Endodermal cell (in vitro differentiated cells): ENCODE results near the gene ITGA11. TPM values are rescaled to one million over a fixed set of nuclear protein-coding genes. Genes with fewer than 3 reads are reported as not detected.

Source experiments
- DNase-seq: peaks from one replicate; pipeline ENCODE4 v3.0.0-alpha.2; 2017
- H3K27ac ChIP-seq: 2 replicates; pipeline ENCODE4 v1.5.1; 2013; ENCODE audit warnings: mild to moderate bottlenecking, low read depth, low read length, moderate library complexity
- H3K27me3 ChIP-seq: 2 replicates; pipeline ENCODE4 v1.6.1; 2013; ENCODE audit warnings: mild to moderate bottlenecking, low read length, moderate library complexity; ENCODE audit not compliant: insufficient read depth, control insufficient read depth, poor library complexity, severe bottlenecking
- H3K36me3 ChIP-seq: 2 replicates; pipeline ENCODE4 v1.7.0; 2013; ENCODE audit warnings: mild to moderate bottlenecking, low read length, moderate library complexity; ENCODE audit not compliant: control insufficient read depth, insufficient read depth
- H3K4me1 ChIP-seq: one replicate; pipeline ENCODE4 v1.7.0; 2013; ENCODE audit warnings: low read length; ENCODE audit not compliant: control insufficient read depth, insufficient read depth
- H3K4me3 ChIP-seq: 2 replicates; pipeline ENCODE4 v1.5.1; 2013; ENCODE audit warnings: mild to moderate bottlenecking, low read length, moderate library complexity
- H3K9ac ChIP-seq: 2 replicates; pipeline ENCODE4 v1.6.1; 2013; ENCODE audit warnings: mild to moderate bottlenecking, low read length, moderate library complexity; ENCODE audit not compliant: poor library complexity, severe bottlenecking; ENCODE audit errors: extremely low read depth
- H3K9me3 ChIP-seq: 2 replicates; pipeline ENCODE4 v1.6.1; 2013; ENCODE audit warnings: mild to moderate bottlenecking, low read length, moderate library complexity; ENCODE audit not compliant: control insufficient read depth
- H3K27ac Mint-ChIP-seq: 2 replicates; pipeline ENCODE4 v1.8.0; 2020; ENCODE audit warnings: mixed read lengths
- H3K27me3 Mint-ChIP-seq: 2 replicates; pipeline ENCODE4 v1.8.0; 2021; ENCODE audit warnings: mild to moderate bottlenecking, mixed read lengths; ENCODE audit not compliant: insufficient read depth
- H3K36me3 Mint-ChIP-seq: 2 replicates; pipeline ENCODE4 v1.8.0; 2020; ENCODE audit warnings: low read depth, mixed read lengths
- H3K4me1 Mint-ChIP-seq: 2 replicates; pipeline ENCODE4 v1.8.0; 2020; ENCODE audit warnings: mixed read lengths
- H3K4me3 Mint-ChIP-seq: 2 replicates; pipeline ENCODE4 v1.8.0; 2020; ENCODE audit warnings: mild to moderate bottlenecking, moderate library complexity, mixed read lengths
- H3K9me3 Mint-ChIP-seq: 2 replicates; pipeline ENCODE4 v1.8.0; 2020; ENCODE audit warnings: mild to moderate bottlenecking, mixed read lengths
- WGBS, 2 experiments: methylation state at CpG; one replicate each; pipeline versions ENCODE4 v1.1.5 to v1.1.7; 2013; ENCODE audit warnings: missing lambda C conversion rate in 2 of 2, mixed read lengths in 1 of 2; ENCODE audit not compliant: insufficient coverage in 1 of 2, insufficient read length in 1 of 2; 5-methylcytosine and 5-hydroxymethylcytosine counted together
- total RNA-seq, 2 donors: library from RNA; stranded (reverse); fragmentation: NEBNext Ultra II Directional in 1 of 2; extraction: Animal tissue kit (Norgen Biotek cat#: 25700) in 1 of 2; gene quantifications; 2 replicates in 1 of 2; 3 replicates in 1 of 2; pipeline ENCODE4 v1.2.1, GENCODE V29; 2021
- TF ChIP-seq, protein P1 (sequence below): fragments of 200-600 bp; sonication (generic); conservative IDR thresholded peaks from 2 replicates; pipeline ENCODE4 v1.5.0; 2021; ENCODE audit warnings: antibody characterized with exemption, mild to moderate bottlenecking

ITGA11 gene
- total RNA-seq, 2 donors from 2014 or later: 0.35 to 1.4 TPM

GRCh38 chr15:68380456-68380855 is 51.5 kb downstream of the ITGA11 start:
- DNase-seq: peak; percentile 27
- TF ChIP-seq, protein P1, sequence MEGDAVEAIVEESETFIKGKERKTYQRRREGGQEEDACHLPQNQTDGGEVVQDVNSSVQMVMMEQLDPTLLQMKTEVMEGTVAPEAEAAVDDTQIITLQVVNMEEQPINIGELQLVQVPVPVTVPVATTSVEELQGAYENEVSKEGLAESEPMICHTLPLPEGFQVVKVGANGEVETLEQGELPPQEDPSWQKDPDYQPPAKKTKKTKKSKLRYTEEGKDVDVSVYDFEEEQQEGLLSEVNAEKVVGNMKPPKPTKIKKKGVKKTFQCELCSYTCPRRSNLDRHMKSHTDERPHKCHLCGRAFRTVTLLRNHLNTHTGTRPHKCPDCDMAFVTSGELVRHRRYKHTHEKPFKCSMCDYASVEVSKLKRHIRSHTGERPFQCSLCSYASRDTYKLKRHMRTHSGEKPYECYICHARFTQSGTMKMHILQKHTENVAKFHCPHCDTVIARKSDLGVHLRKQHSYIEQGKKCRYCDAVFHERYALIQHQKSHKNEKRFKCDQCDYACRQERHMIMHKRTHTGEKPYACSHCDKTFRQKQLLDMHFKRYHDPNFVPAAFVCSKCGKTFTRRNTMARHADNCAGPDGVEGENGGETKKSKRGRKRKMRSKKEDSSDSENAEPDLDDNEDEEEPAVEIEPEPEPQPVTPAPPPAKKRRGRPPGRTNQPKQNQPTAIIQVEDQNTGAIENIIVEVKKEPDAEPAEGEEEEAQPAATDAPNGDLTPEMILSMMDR: no peak
- Mint-ChIP-seq H3K4me1 (no peaks in the 10 kb centered on the region), H3K36me3 (no peaks in the 10 kb centered on the region), H3K9me3 (peaks cover 8% of the 10 kb centered on the region), H3K27ac (no peak overlapping the region), H3K4me3 (no peak overlapping the region), H3K27me3 (peaks cover 3% of the 10 kb centered on the region)
- H3K36me3 ChIP-seq: no peaks in the 10 kb centered on the region
- H3K4me1 ChIP-seq: no peaks in the 10 kb centered on the region
- H3K9me3 ChIP-seq: no peaks in the 10 kb centered on the region
- 94 to 100% methylated on average over 4 to 5 of the region's 5 CpGs for WGBS, 2 experiments
- H3K9ac ChIP-seq: no peak overlapping the region
- H3K27ac ChIP-seq: no peak overlapping the region
- H3K27me3 ChIP-seq: no peaks in the 10 kb centered on the region
- H3K4me3 ChIP-seq: no peak overlapping the region

DNA sequence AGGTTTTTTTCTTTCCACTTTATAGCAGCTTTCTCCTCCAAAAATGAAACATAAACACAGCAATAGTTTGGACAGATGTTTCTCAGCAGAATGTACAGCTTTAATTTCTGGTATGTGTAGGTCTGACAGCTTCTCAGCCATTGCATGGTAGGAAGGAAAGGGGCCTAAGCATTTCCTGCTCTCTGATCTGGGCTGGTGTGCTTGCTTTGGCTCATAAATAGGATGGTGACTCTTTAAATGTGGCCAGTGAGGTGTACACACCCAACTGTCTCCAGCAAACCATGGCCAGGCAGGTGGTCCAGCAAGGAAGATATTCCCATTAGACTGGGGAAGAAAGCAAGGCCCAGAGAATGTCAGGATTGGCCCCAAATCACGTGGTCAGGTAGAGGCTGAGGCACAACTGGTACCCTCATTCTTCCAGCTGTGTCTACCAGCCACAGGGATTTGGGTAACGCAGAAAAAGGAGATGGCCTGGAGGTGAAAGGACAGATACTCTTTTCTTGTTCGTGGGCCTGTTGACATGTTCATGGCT is 52.1 kb downstream of the ITGA11 start:
- H3K9me3 Mint-ChIP-seq: peaks cover 8% of the 10 kb centered on the region
- H3K27me3 ChIP-seq: no peaks in the 10 kb centered on the region
- no peak for DNase-seq
- WGBS, 2 experiments: 86 to 90% methylated on average over 3 of the region's 3 CpGs
- peaks cover 4% of the 10 kb centered on the region for H3K4me1 Mint-ChIP-seq
- no peaks in the 10 kb centered on the region for H3K4me1 ChIP-seq
- no peak overlapping the region for H3K9ac ChIP-seq
- no peaks in the 10 kb centered on the region for H3K36me3 ChIP-seq
- H3K9me3 ChIP-seq: no peaks in the 10 kb centered on the region
- H3K27ac Mint-ChIP-seq: no peak overlapping the region
- H3K27me3 Mint-ChIP-seq: peaks cover 3% of the 10 kb centered on the region
- H3K4me3 Mint-ChIP-seq: no peak overlapping the region
- H3K36me3 Mint-ChIP-seq: no peaks in the 10 kb centered on the region
- no peak overlapping the region for H3K27ac ChIP-seq
- TF ChIP-seq, protein P1: no peak
- H3K4me3 ChIP-seq: no peak overlapping the region

DNA sequence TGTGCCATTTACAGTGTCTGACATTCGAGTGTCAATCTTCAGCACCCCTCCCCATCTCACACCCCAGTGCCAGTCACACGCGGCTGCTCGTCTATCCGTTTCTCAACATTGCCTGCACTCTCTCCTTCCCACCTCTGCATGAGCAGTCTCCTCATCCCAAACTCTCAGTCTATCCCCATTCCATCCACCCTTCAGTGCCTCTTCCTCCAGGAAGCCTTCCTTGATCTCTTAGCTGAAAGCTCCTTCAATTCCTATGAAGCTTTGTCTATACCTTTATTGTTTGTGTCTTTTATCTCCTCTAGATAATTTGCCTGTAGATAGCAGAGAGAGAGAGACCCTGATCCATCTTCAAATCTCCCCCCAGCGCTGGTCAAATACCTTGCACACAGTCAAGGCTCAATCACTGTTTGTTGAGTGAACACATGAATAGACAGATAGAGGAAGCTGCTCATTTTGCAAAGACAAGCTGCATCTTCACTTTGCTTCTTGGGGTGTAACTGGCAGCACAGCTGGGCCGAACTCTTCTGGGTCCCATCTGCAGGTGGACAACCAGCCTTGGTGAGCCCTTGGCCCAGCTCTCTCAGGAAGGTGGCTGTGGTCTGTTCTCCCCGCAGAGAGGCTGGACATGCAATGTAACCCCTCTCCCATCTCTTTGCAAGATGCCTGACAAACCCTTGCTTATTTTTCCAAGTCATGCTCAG is 52.8 kb downstream of the ITGA11 start:
- no peaks in the 10 kb centered on the region for H3K36me3 ChIP-seq
- H3K27me3 ChIP-seq: no peaks in the 10 kb centered on the region
- peaks cover 3% of the 10 kb centered on the region for H3K27me3 Mint-ChIP-seq
- H3K4me3 Mint-ChIP-seq: no peak overlapping the region
- H3K4me1 ChIP-seq: no peaks in the 10 kb centered on the region
- H3K4me1 Mint-ChIP-seq: peaks cover 4% of the 10 kb centered on the region
- no peaks in the 10 kb centered on the region for H3K36me3 Mint-ChIP-seq
- H3K27ac ChIP-seq: no peak overlapping the region
- DNase-seq: no peak
- TF ChIP-seq, protein P1: no peak
- H3K27ac Mint-ChIP-seq: no peak overlapping the region
- H3K9me3 ChIP-seq: no peaks in the 10 kb centered on the region
- no peak overlapping the region for H3K4me3 ChIP-seq
- 85 to 89% methylated on average over 6 to 8 of the region's 8 CpGs for WGBS, 2 experiments
- no peak overlapping the region for H3K9ac ChIP-seq
- H3K9me3 Mint-ChIP-seq: peaks cover 8% of the 10 kb centered on the region
